Measurements from ENCODE around the gene UTS2B.

DNA sequence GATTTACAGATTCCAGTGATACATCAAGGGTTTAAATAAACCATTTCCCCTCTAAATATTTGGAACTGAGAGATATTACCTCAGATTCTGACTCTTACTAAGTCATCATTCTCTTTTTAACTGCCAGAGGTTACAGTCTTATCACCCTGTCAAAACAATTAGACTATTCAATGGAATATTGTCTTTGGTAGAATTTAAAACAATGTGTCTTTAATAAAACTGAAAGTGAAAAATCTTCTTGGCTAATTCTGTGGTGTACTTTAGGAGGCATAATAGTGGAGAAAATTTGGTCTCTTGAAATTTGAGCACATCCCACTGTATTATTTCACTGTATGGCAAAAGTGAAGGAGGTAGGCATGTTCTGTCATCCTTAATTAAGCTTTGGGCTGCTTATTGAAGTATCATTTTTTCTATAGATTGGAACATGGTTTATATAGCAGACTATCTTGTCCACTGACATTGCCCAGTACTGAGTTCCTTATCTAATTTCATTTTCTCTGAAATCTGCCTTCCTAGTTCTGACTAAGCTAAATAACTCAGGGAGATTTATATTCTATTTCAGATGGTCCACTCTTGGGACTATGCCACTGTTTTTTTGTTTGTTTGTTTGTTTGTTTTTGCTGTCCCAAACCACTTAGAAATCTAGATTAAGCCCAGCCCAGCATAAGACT, 48.0 kb upstream of the UTS2B start:
- TF ChIP-seq POLR2AphosphoS5 (IDR thresholded peaks at IDR 0.05): no peak
- TF ChIP-seq, protein P1, sequence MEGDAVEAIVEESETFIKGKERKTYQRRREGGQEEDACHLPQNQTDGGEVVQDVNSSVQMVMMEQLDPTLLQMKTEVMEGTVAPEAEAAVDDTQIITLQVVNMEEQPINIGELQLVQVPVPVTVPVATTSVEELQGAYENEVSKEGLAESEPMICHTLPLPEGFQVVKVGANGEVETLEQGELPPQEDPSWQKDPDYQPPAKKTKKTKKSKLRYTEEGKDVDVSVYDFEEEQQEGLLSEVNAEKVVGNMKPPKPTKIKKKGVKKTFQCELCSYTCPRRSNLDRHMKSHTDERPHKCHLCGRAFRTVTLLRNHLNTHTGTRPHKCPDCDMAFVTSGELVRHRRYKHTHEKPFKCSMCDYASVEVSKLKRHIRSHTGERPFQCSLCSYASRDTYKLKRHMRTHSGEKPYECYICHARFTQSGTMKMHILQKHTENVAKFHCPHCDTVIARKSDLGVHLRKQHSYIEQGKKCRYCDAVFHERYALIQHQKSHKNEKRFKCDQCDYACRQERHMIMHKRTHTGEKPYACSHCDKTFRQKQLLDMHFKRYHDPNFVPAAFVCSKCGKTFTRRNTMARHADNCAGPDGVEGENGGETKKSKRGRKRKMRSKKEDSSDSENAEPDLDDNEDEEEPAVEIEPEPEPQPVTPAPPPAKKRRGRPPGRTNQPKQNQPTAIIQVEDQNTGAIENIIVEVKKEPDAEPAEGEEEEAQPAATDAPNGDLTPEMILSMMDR (IDR thresholded peaks at IDR 0.05; ENCODE audit: poor library complexity, severe bottlenecking): no peak

Measured in neural cell (in vitro differentiated cells).